ENCODE measurements around the gene UNC13B. TPM values are rescaled to one million over a fixed set of nuclear protein-coding genes. Genes with fewer than 3 reads are reported as not detected.

Gene UNC13B
- total and polyA plus RNA-seq, 8 donors: 70.0 to 92.8 (median 86.3) TPM

GRCh38 chr9:35318741-35319140 is 156.9 kb downstream of the UNC13B start:
- Histone ChIP-seq H3K27me3 (no peaks in the 10 kb centered on the region), H3K4me3 (no peak overlapping the region), H3K4me1 (no peaks in the 10 kb centered on the region), H3K9me3 (peaks cover 0 to 3% of the 10 kb centered on the region in 2 donors), H3K36me3 (peaks cover 0 to 4% of the 10 kb centered on the region in 2 donors), H3K27ac (no peak overlapping the region)
- intact Hi-C loops (cut with DNase I): no loop called here
- no peak for ATAC-seq
- TF ChIP-seq CTCF (IDR thresholded peaks at IDR 0.05): no peak
- DNase-seq: no peak

GRCh38 chr9:35322075-35322885 is 160.5 kb downstream of the UNC13B start:
- intact Hi-C loops (cut with DNase I): no loop called here
- H3K4me3 ChIP-seq: no peak overlapping the region
- H3K27me3 ChIP-seq: no peaks in the 10 kb centered on the region
- no peak for TF ChIP-seq CTCF (IDR thresholded peaks at IDR 0.05)
- no peak overlapping the region for H3K27ac ChIP-seq
- no peak for ATAC-seq
- no peak for DNase-seq
- no peaks in the 10 kb centered on the region for H3K4me1 ChIP-seq
- H3K36me3 ChIP-seq: no peaks in the 10 kb centered on the region
- peaks cover 0 to 3% of the 10 kb centered on the region in 2 donors for H3K9me3 ChIP-seq

- H3K4me1 ChIP-seq: no peaks in the 10 kb centered on the region
- DNase-seq (no peak), ATAC-seq (no peak)
- H3K27me3 ChIP-seq: no peaks in the 10 kb centered on the region
- no peaks in the 10 kb centered on the region for H3K36me3 ChIP-seq
- no peak for TF ChIP-seq CTCF (IDR thresholded peaks at IDR 0.05)
- no peak overlapping the region for H3K27ac ChIP-seq
- H3K9me3 ChIP-seq: no peaks in the 10 kb centered on the region
- H3K4me3 ChIP-seq: no peak overlapping the region
- intact Hi-C loops (cut with DNase I): no loop called here
Measured at GRCh38 chr9:35324966-35325365, 163.2 kb downstream of the UNC13B start.

GRCh38 chr9:35333551-35333950 is 171.7 kb downstream of the UNC13B start:
- Histone ChIP-seq H3K4me1 (no peaks in the 10 kb centered on the region), H3K36me3 (no peaks in the 10 kb centered on the region), H3K27ac (no peak overlapping the region), H3K27me3 (no peaks in the 10 kb centered on the region), H3K4me3 (no peak overlapping the region), H3K9me3 (no peaks in the 10 kb centered on the region)
- TF ChIP-seq CTCF (IDR thresholded peaks at IDR 0.05): no peak
- DNase-seq (no peak), ATAC-seq (no peak)
- intact Hi-C loops (cut with DNase I): no loop called here

GRCh38 chr9:35335164-35335563 is 173.4 kb downstream of the UNC13B start:
- Histone ChIP-seq H3K27me3 (no peaks in the 10 kb centered on the region), H3K36me3 (no peaks in the 10 kb centered on the region), H3K4me1 (peaks cover 0 to under 1% of the 10 kb centered on the region in 2 donors), H3K4me3 (no peak overlapping the region), H3K27ac (no peak overlapping the region), H3K9me3 (no peaks in the 10 kb centered on the region)
- TF ChIP-seq CTCF (IDR thresholded peaks at IDR 0.05): no peak
- ATAC-seq (no peak), DNase-seq (no peak)
- intact Hi-C loops (cut with DNase I): no loop called here

Data from left lung (tissue), 10 donors.